ENCODE data around the gene GET4.
"Not testable (repeated sequence)": the region's sequence is repeated elsewhere in the genome, so short reads cannot be mapped to it uniquely, and the experiment has no call there.

Gene GET4

GRCh38 chr7:916291-916941 lies 40.1 kb downstream of the GET4 start:
- no peak for DNase-seq (ENCODE audit: low read depth)

DNA sequence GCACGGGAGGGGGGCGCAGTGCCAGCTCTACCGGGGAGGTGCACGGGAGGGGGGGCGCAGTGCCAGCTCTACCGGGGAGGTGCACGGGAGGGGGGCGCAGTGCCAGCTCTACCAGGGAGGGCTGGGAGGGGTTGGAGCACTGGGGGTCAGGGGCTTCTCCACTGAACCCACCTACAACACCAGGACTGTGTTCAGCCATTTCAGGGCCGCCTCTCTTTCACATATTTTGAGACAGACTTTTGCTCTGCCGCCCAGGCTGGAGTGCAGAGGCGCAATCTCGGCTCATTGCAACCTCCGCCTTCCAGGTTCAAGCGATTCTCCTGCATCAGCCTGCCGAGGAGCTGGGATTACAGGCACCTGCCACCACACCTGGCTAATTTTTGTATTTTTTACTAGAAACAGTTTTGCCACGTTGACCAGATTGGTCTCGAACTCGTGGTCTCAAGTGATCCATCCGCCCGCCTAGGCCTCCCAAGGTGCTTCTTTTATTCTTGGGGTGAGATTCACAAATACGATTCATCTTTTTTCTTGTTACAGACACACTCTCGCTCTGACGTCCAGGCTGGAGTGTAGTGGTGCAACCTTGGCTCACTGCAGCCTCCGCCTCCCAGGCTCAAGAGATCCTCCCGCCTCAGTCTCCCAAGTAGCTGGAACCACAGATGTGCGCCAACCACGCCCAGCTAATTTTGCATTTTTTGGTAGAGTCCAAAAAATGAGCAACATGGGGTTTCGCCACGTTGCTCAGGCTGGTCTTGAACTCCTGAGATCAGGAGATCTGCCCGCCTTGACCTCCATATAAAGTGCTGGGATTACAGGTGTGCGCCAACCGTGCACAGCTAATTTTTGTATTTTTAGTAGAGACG lies 41.1 kb downstream of the GET4 start:
- no peak for DNase-seq (ENCODE audit: low read depth)

GRCh38 chr7:918118-918425 lies 41.7 kb downstream of the GET4 start:
- no peak for DNase-seq (ENCODE audit: low read depth)

DNA sequence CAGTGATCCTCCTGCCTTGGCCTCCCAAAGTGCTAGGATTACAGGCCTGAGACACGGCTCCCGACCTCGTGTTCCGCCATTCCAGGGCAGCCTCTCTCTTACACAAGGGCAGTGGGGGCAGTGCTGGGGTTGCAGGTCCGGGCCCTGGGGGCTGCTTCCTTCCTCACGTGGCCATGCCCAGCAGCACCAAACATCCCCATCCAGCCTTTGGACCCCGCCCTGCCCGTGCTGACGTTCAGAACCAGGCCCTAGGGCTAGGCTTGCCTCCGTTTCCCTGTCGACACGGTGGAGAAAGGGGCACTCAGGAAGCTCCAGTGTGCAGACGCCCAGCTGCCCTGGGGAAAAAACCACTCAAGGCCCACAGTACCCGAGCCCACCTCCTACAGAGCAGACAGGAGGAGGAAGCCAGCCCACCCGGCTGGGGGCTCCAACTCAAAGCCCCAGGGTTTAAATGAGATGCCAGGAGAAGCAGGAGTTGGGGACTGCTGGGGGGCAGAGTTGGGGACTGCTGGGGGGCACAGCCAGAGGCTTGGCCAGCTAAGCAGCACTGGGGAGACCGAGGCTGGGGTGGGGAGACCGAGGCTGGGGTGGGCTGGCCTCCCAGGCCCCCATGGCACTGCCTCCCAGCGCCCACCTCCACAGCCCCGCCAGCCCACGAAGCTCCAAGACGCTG lies 42.2 kb downstream of the GET4 start:
- DNase-seq (ENCODE audit: low read depth), result no peak

DNA sequence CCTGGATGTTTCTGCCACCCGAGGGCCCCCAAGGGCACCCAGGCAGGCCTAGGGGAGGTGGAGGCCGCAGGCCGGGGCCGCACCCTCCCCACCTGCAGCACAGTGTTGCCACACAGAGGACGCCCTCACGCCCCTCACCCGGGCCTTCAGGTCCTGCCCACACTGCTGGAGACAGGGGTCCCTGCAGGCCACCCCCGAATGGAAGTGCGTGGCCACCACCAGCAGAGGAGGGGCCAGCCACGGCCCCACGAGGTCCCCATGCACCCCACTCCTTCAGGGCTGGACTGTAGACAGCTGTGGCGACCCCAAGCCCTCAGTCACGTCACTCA lies 42.7 kb downstream of the GET4 start:
- no peak for DNase-seq (ENCODE audit: low read depth)

- no peak for DNase-seq (ENCODE audit: low read depth)
Observed at GRCh38 chr7:919924-920341, 43.6 kb downstream of the GET4 start.

DNA sequence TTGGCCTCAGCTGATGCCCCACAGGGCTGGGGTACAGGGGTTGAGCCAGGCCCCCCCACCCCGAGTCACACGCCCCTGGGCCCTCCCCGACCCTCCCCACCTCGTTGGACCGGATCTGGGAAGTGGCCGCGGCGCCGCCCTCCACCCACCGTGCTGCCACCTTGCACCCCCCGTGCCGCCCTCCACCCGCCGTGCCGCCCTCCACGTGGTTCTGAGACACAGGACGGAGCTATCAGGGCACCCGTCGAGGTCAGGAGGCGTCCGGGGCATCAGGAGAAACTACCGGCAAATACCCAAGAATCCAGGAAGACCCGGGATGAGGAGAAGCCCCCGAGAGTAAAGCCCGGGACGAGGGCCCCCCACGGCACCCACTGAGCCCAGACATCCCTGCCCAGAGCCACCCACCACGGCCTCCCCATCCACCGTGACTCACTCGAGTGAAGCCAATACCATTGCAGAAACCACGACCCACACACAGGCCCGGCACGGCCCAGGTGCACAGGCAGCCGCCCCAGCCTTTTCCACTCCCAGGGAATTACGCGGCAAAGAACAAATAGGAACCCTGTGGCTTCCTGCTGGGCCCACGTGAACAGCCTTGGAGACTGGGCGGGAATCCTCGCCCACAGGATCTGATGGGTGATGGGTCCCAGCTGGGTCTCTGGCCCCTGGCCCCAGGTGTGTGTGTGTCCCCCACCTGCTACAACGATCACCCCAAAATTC lies 44.2 kb downstream of the GET4 start:
- no peak for DNase-seq (ENCODE audit: low read depth)

DNA sequence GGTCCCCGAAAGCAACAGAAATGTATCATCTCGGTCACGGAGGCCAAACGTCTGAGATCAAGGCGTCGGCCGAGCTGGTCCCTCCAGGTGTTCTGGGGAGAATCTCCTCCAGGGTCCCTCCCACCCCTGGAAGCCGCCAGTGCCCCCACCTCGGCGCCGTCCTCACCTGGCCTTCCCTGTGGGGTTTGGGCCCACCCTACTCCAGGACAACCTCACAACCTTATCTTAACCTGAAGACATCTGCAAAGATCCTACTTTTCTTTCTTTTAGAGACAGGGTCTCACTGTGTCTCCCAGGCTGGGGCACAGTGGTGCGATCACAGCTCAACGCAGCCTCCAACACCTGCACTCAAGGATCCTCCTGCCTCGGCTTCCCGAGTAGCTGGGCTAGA lies 44.7 kb downstream of the GET4 start:
- DNase-seq (ENCODE audit: low read depth), result no peak

DNA sequence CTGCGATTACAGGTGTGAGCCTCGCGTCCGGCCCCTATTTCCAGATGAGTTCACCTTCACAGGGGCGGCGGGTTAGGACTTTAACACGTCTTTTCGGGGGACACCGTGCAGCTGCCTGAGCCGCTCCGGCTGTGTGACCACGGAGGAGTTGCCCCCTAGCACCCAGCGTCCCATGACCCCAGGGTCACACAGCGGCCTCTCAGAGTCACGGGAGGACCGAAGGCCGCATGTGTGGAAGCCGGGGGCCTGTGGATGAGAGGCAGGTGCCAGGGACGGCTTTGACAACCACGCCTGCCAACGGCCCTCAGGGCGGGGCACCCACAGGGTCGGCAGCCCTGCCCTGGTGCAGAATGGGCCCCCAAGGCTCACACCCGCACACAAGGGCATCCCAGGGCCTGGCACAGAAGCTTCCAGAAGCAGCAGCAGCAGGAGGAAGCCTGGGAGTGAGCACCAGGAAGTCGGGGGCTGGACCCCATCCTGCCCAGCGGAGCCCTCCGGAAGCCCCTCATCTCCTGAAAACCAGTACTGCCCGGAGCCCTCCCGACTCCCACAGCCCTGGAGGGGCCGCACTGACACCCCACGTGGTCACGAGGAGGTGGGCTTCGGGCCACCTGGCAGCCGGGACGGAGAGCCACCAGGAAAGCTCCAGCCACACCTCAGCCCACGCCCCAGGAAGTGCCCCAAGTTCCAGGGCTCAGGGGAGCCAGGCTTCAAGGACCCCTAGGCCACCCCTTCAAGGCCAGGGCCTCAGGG lies 45.4 kb downstream of the GET4 start:
- DNase-seq (ENCODE audit: low read depth), result no peak

DNA sequence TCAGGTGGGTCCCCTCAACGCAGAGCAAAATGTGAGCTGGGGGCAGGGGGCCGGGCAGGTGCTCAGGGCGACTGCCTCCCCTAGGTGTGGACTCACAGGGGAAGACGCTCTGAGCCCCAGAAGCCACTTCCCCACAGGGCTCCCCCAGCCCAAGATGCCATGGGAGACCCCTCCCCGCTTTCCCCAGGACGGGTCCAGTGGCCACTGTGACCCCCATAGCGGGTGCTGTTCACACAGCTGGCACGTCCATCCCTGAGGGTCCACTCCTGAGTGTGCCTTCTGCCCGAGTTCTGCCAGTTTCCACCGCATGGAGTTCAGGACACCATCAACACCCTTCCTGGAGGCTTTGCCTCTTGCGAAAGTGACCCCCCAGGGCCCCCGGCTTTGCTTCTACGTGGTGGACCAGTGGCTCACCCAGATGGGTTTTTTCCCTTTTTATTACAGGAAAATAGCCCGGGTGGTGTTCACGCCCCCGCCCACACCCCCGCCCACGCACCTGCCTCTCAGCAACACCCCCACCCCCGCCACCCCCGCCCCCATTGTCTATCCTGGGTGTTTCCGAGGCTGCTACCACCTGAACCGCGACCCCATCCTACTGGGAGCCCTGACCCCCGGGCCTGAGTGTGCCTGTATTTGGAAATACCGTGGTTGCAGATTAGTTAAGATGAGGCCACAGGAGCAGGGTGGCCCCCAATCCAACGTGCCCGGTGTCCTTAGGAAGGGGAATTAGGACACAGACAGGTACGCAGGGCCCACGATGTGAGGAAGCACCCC lies 46.2 kb downstream of the GET4 start:
- DNase-seq (ENCODE audit: low read depth), result no peak

GRCh38 chr7:923108-924041 lies 47.0 kb downstream of the GET4 start:
- DNase-seq (ENCODE audit: low read depth), result no peak

DNA sequence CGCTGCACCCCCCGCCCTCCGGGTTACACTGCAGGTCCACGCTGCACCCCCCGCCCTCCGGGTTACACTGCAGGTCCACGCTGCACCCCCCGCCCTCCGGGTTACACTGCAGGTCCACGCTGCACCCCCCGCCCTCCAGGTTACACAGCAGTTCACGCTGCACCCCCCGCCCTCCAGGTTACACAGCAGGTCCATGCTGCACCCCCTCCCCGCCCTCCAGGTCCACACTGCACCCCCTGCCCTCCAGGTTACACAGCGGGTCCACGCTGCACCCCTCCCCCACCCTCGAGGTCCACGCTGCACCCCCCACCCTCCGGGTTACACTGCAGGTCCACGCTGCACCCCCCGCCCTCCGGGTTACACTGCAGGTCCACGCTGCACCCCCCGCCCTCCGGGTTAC lies 47.7 kb downstream of the GET4 start:
- DNase-seq (ENCODE audit: low read depth), result not testable (repeated sequence)

- no peak for DNase-seq (ENCODE audit: low read depth)
Observed at GRCh38 chr7:924541-925231, 48.3 kb downstream of the GET4 start.

DNA sequence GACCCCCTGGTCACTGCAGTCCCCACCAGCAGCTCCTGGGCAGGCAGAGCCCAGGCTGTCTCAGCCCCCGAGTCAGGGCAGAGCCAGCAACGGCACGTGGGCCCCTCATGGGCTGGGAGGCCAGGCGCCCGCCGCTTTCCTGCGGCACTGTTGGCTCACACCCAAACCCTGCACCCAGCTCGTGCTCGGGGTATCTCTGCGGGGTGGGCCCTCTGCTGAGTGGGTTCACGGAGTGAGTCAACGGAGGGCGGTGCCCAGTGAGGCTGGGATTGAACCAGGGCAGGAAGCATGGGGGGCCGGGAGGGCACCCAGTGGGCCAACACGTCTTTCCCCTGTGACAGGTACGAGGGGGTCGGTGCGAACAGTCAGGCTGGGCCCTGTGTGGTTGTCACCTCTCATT lies 49.2 kb downstream of the GET4 start:
- no peak for DNase-seq (ENCODE audit: low read depth)

GRCh38 chr7:926061-927030 lies 50.0 kb downstream of the GET4 start:
- no peak for DNase-seq (ENCODE audit: low read depth)

DNA sequence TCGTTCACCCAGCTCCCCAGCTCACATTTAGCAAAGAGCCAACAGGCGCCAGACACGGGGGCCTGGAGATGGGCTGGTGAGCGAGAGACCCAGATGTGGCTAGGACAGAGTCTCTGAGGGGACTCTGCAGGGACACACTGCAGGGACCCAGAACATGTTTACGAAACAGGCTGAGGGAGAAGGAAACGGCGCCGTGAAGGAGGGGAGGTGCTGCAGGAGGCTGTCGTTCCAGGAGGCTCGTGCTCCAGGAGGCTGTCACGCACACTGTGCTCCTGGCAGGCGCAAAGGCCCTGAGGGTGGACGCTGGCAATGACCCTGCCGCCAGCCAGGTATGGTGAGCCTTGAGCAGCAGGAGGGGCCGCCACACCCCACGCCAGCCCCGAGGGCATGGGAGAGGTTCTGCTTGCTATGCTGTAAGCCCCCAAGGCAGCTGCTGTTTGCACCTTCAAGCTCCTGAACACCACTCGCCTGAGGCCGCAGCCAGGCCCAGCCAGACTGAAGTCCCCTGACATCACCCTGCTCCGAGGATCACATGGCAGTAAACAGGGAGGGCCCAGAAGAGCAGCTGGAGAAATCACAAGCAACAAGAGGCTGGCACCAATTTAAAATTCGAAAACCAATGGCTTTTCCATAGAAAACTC lies 50.8 kb downstream of the GET4 start:
- DNase-seq (ENCODE audit: low read depth), result no peak

GRCh38 chr7:929311-929711 lies 53.0 kb downstream of the GET4 start:
- no peak for DNase-seq (ENCODE audit: low read depth)

Data from HS-5 (cell line).